ENCODE results near the gene CRYBG1. TPM values are rescaled to one million over a fixed set of nuclear protein-coding genes. Genes with fewer than 3 reads are reported as not detected.

Gene CRYBG1
- total and polyA plus RNA-seq, 10 of the 15 experiments (the other 5 are each of a cell fraction or from before 2014, with no cell fraction given) = 6.5 to 57.0 (median 25.2) TPM

DNA sequence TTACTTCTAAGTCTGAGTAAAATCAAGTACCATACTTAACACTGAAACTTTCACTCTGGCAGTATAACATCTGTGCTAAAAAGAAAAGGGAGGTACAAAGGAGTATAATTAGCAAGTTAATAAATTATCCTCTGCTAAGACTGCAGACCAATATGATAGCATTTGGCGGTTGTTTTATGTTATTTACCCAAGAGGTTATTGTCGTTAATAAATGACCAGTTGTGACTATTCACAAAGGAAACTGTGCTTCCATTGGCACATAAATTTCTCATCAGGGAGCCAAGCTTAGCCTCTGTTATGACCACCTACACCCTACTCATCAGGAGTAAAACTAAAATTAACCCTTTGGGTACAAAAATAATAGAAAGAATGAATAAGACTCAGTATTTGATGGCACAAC is 86.5 kb downstream of the CRYBG1 start:
- ChIA-PET POLR2A (no interaction called here), RAD21 (ENCODE audit: unreplicated experiment) (interaction anchor here (0.8 to 1.6 kb wide), 2 partner anchors 119 to 141 kb away, joined by 3 read pairs; no protein-coding TSS in a partner anchor), CTCF (interaction anchor here (0.7 to 17.0 kb wide), 5 partner anchors 23 to 119 kb away, joined by 3 to 403 read pairs (median 6); no protein-coding TSS in a partner anchor), SMC1A (ENCODE audit: uncharacterized antibody, unreplicated experiment) (interaction anchor here (0.7 to 3.4 kb wide), 7 partner anchors 109 to 542 kb away, joined by 3 to 11 read pairs (median 4); no protein-coding TSS in a partner anchor)
- Histone ChIP-seq H2AFZ (ENCODE audit: control insufficient read depth, low read depth, low read length) (no peak overlapping the region), H3K4me1 (ENCODE audit: control insufficient read depth, insufficient read depth, low read length) (peaks cover 8% of the 10 kb centered on the region), H3K27me3 (replicated peaks in 1 of 2; ENCODE audit: control insufficient read depth in 2 of 2, insufficient read depth in 2 of 2, low read length in 1 of 2) (no peaks in the 10 kb centered on the region), H3K9me3 (replicated peaks; ENCODE audit: control insufficient read depth, insufficient read depth, low read length) (no peaks in the 10 kb centered on the region), H3K4me3 (no peak overlapping the region), H3K27ac (ENCODE audit: control insufficient read depth, insufficient read depth) (no peak overlapping the region), H3K36me3 (ENCODE audit: control insufficient read depth in 2 of 2, insufficient read depth in 2 of 2, low read length in 1 of 2) (no peaks in the 10 kb centered on the region), H3K4me2 (ENCODE audit: control insufficient read depth, insufficient read depth) (no peak overlapping the region), H4K20me1 (ENCODE audit: control insufficient read depth, insufficient read depth) (no peaks in the 10 kb centered on the region), H3K79me2 (ENCODE audit: control insufficient read depth, insufficient read depth, low read length) (no peaks in the 10 kb centered on the region), H3K9ac (ENCODE audit: control insufficient read depth, insufficient read depth, low read length) (no peak overlapping the region)
- in situ Hi-C loops (cut with MboI) (loop anchor here (5.0 kb wide), 2 partner anchors 120 to 535 kb away; no protein-coding TSS in a partner anchor), intact Hi-C loops (cut with micrococcal nuclease; ENCODE audit: unreplicated experiment) (loop anchor here (1.0 kb wide), 1 partner anchor 532 kb away; no protein-coding TSS in a partner anchor)
- 97% methylated on average over 2 of the region's 2 CpGs for WGBS (ENCODE audit: insufficient coverage, insufficient replicate concordance, low lambda C conversion rate, missing lambda C conversion rate)
- FAIRE-seq (no peak), DNase-seq (ENCODE audit: low read depth, low spot score) (no peak), ATAC-seq (no peak)
- BruUV-seq (replicated peaks) = no TSS peak
- TF ChIP-seq, protein P1, sequence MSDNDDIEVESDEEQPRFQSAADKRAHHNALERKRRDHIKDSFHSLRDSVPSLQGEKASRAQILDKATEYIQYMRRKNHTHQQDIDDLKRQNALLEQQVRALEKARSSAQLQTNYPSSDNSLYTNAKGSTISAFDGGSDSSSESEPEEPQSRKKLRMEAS (IDR thresholded peaks at IDR 0.05; ENCODE audit: low read depth, low read length) = no peak
- TF ChIP-seq, protein P2, sequence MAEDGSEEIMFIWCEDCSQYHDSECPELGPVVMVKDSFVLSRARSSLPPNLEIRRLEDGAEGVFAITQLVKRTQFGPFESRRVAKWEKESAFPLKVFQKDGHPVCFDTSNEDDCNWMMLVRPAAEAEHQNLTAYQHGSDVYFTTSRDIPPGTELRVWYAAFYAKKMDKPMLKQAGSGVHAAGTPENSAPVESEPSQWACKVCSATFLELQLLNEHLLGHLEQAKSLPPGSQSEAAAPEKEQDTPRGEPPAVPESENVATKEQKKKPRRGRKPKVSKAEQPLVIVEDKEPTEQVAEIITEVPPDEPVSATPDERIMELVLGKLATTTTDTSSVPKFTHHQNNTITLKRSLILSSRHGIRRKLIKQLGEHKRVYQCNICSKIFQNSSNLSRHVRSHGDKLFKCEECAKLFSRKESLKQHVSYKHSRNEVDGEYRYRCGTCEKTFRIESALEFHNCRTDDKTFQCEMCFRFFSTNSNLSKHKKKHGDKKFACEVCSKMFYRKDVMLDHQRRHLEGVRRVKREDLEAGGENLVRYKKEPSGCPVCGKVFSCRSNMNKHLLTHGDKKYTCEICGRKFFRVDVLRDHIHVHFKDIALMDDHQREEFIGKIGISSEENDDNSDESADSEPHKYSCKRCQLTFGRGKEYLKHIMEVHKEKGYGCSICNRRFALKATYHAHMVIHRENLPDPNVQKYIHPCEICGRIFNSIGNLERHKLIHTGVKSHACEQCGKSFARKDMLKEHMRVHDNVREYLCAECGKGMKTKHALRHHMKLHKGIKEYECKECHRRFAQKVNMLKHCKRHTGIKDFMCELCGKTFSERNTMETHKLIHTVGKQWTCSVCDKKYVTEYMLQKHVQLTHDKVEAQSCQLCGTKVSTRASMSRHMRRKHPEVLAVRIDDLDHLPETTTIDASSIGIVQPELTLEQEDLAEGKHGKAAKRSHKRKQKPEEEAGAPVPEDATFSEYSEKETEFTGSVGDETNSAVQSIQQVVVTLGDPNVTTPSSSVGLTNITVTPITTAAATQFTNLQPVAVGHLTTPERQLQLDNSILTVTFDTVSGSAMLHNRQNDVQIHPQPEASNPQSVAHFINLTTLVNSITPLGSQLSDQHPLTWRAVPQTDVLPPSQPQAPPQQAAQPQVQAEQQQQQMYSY (CRISPR knock-in tag; IDR thresholded peaks at IDR 0.05) = no peak
- TF ChIP-seq SREBF2 (IDR thresholded peaks at IDR 0.05; ENCODE audit: low read length) (no peak), MEF2A (IDR thresholded peaks at IDR 0.05; ENCODE audit: insufficient read depth, low read depth, low read length) (no peak), RB1 (IDR thresholded peaks at IDR 0.05; ENCODE audit: borderline replicate concordance) (no peak), RUNX3 (IDR thresholded peaks at IDR 0.05; ENCODE audit: low read length) (no peak), CEBPB (IDR thresholded peaks at IDR 0.05; ENCODE audit: borderline replicate concordance in 1 of 2, low read depth in 2 of 2, low read length in 2 of 2) (no peak), IKZF2 (IDR thresholded peaks at IDR 0.05) (no peak), MEF2B (IDR thresholded peaks at IDR 0.05; ENCODE audit: partially characterized antibody, poor library complexity, severe bottlenecking) (no peak), KAT2A (conservative IDR thresholded peaks at IDR 0.05; ENCODE audit: control insufficient read depth, low read depth, low read length) (no peak), BCL3 (IDR thresholded peaks at IDR 0.05; ENCODE audit: borderline replicate concordance, insufficient read depth, low read depth, low read length, poor library complexity, severe bottlenecking) (no peak), SMAD5 (IDR thresholded peaks at IDR 0.05; ENCODE audit: low read depth) (no peak)
- TF ChIP-seq, protein P3, sequence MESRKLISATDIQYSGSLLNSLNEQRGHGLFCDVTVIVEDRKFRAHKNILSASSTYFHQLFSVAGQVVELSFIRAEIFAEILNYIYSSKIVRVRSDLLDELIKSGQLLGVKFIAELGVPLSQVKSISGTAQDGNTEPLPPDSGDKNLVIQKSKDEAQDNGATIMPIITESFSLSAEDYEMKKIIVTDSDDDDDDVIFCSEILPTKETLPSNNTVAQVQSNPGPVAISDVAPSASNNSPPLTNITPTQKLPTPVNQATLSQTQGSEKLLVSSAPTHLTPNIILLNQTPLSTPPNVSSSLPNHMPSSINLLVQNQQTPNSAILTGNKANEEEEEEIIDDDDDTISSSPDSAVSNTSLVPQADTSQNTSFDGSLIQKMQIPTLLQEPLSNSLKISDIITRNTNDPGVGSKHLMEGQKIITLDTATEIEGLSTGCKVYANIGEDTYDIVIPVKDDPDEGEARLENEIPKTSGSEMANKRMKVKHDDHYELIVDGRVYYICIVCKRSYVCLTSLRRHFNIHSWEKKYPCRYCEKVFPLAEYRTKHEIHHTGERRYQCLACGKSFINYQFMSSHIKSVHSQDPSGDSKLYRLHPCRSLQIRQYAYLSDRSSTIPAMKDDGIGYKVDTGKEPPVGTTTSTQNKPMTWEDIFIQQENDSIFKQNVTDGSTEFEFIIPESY (IDR thresholded peaks at IDR 0.05) = no peak
- TF ChIP-seq, protein P4, sequence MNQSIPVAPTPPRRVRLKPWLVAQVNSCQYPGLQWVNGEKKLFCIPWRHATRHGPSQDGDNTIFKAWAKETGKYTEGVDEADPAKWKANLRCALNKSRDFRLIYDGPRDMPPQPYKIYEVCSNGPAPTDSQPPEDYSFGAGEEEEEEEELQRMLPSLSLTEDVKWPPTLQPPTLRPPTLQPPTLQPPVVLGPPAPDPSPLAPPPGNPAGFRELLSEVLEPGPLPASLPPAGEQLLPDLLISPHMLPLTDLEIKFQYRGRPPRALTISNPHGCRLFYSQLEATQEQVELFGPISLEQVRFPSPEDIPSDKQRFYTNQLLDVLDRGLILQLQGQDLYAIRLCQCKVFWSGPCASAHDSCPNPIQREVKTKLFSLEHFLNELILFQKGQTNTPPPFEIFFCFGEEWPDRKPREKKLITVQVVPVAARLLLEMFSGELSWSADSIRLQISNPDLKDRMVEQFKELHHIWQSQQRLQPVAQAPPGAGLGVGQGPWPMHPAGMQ (IDR thresholded peaks at IDR 0.05; ENCODE audit: borderline replicate concordance) = no peak
